ENCODE results near the gene POLR2I.

DNA sequence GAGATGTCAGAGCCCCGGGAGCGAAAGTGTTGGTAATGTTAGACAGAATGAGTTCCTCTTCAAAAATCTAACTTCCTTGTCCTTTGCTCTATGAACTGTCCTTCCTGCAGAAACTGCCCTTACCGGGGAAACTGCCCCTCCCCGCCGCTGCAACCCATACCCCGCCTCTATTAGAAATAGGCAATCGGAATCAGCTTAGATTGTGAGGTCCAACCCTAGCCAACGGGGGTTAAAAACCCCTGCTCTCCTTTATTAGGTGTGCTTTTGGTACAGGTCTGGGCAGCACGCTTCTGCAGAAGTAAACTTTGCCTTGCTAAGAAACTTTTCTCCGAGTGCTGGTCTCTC is 13.7 kb upstream of the POLR2I start:
- TF ChIP-seq, protein P1, sequence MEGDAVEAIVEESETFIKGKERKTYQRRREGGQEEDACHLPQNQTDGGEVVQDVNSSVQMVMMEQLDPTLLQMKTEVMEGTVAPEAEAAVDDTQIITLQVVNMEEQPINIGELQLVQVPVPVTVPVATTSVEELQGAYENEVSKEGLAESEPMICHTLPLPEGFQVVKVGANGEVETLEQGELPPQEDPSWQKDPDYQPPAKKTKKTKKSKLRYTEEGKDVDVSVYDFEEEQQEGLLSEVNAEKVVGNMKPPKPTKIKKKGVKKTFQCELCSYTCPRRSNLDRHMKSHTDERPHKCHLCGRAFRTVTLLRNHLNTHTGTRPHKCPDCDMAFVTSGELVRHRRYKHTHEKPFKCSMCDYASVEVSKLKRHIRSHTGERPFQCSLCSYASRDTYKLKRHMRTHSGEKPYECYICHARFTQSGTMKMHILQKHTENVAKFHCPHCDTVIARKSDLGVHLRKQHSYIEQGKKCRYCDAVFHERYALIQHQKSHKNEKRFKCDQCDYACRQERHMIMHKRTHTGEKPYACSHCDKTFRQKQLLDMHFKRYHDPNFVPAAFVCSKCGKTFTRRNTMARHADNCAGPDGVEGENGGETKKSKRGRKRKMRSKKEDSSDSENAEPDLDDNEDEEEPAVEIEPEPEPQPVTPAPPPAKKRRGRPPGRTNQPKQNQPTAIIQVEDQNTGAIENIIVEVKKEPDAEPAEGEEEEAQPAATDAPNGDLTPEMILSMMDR (IDR thresholded peaks at IDR 0.05; ENCODE audit: low read depth, low read length) = no peak
- no peak for TF ChIP-seq EZH2phosphoT487 (IDR thresholded peaks at IDR 0.05; ENCODE audit: low read depth)
